ENCODE measurements around the gene STAT6.

Gene STAT6

GRCh38 chr12:57048423-57049118, 62.6 kb downstream of the STAT6 start:
- DNase-seq (ENCODE audit: low read depth): no peak

- no peak for DNase-seq (ENCODE audit: low read depth)
These were observed 63.2 kb downstream of the STAT6 start for GRCh38 chr12:57047981-57048380.

GRCh38 chr12:57046947-57047890, 63.9 kb downstream of the STAT6 start:
- DNase-seq (ENCODE audit: low read depth): no peak

DNA sequence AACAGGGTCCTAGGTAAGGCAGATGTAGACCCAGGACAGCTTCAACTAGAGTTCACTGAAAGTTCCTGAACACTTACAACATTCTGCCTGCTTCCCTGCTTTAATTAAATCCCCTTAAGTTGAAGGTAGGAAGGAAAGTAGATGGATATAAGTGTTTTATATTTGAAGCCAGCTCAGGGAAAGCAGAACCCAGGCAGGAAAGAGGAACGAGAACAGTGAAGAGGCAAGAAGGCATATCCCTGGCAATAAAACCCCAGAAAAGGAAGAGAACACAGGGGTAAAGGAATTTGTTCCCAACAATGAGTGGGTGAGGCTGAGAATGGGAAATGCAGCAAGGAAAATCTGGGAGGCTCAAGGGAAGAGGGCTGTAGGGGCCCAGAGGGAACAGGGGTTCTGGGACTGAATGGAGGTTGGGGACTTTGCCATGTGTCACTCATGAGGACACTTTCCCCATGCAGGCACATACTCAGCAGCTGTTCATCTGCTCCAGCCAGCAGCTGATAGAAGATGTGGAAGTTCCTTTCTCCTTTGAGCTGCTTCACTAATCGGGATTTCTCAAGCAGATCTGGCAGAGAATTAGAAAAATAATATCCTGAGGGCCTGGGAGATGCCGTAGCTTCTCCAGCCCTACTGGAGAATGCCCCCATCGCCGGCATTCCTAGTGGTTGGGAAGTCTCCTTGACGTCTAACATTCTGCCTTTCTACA, 64.9 kb downstream of the STAT6 start:
- DNase-seq (ENCODE audit: low read depth): no peak
